Spleen (tissue), 11 donors: ENCODE measurements around the gene PHTF1. TPM values are rescaled to one million over a fixed set of nuclear protein-coding genes. Genes with fewer than 3 reads are reported as not detected.
A peak's percentile ranks its signal among the peaks of the same experiment; 100 is the strongest.

ENCODE experiments used
- DNase-seq: peaks from one replicate; pipeline ENCODE4 v3.0.0-alpha.2; 2020
- H3K27ac ChIP-seq, 8 donors: fragments of 200-600 bp; sonication (generic) in 7 of 8; 1 replicate in 4 of 8; 2 replicates in 4 of 8; pipeline versions ENCODE4 v1.5.0 to v1.8.0; 2016 to 2021; ENCODE audit warnings: inconsistent platforms in 4 of 8, mild to moderate bottlenecking in 4 of 8, moderate library complexity in 1 of 8
- H3K27me3 ChIP-seq, 7 donors: fragments of 200-600 bp; sonication (generic) in 6 of 7; replicated peaks in 1 of 7; 1 replicate in 4 of 7; 2 replicates in 3 of 7; pipeline versions ENCODE4 v1.5.0 to v1.8.0; 2016 to 2021; ENCODE audit warnings: inconsistent platforms in 3 of 7, mild to moderate bottlenecking in 1 of 7
- H3K36me3 ChIP-seq, 6 donors: fragments of 200-600 bp; sonication (generic) in 5 of 6; 1 replicate in 4 of 6; 2 replicates in 2 of 6; pipeline versions ENCODE4 v1.5.0 to v1.8.0; 2016 to 2021; ENCODE audit warnings: inconsistent platforms in 2 of 6
- H3K4me1 ChIP-seq, 6 donors: fragments of 200-600 bp; sonication (generic) in 5 of 6; 1 replicate in 3 of 6; 2 replicates in 3 of 6; pipeline versions ENCODE4 v1.5.0 to v1.8.0; 2016 to 2021; ENCODE audit warnings: inconsistent platforms in 3 of 6
- H3K4me3 ChIP-seq, 8 donors: fragments of 200-600 bp; sonication (generic) in 7 of 8; 1 replicate in 4 of 8; 2 replicates in 4 of 8; pipeline versions ENCODE4 v1.5.0 to v1.8.0; 2016 to 2021; ENCODE audit warnings: inconsistent platforms in 4 of 8, mild to moderate bottlenecking in 4 of 8, moderate library complexity in 2 of 8
- H3K9me3 ChIP-seq, 8 donors: fragments of 200-600 bp; sonication (generic) in 7 of 8; 1 replicate in 4 of 8; 2 replicates in 4 of 8; pipeline versions ENCODE4 v1.5.0 to v1.8.0; 2016 to 2021; ENCODE audit warnings: inconsistent platforms in 4 of 8
- POLR2A ChIP-seq, 3 donors: fragments of 450-650 bp; IDR thresholded peaks; one replicate each; pipeline ENCODE4 v1.5.1; 2017; ENCODE audit warnings: antibody characterized with exemption in 3 of 3, mild to moderate bottlenecking in 1 of 3
- POLR2AphosphoS5 ChIP-seq, 3 donors: sonication (generic); formaldehyde crosslinking; IDR thresholded peaks; one replicate each; pipeline ENCODE4 v1.5.1; 2017; ENCODE audit warnings: antibody characterized with exemption in 3 of 3
- WGBS, 5 donors: extraction: QIAGEN DNeasy Blood & Tissue Kit in 3 of 5; methylation state at CpG; one replicate each; pipeline versions ENCODE4 v1.1.5 to v1.1.7; 2013 to 2018; 5-methylcytosine and 5-hydroxymethylcytosine counted together
- intact Hi-C: fragments of 100-400 bp; cut with DNase I; formaldehyde crosslinking; loops from one replicate; pipeline ENCODE4 v1.15.0; 2023; ENCODE audit warnings: low total_unique reads
- polyA plus RNA-seq, 3 donors: library from polyadenylated mRNA; stranded (reverse); fragments of 200-250 nt; gene quantifications; one replicate each; pipeline ENCODE4 v1.2.1, GENCODE V29; 2013
- total RNA-seq, 7 donors: library from RNA; depleted of rRNA in 3 of 7; stranded (reverse); fragments of >200 nt in 3 of 7; fragmentation: NEBNext Ultra II Directional in 4 of 7; extraction: Animal tissue kit (Norgen Biotek cat#: 25700) in 4 of 7; gene quantifications; one replicate each; pipeline versions ENCODE4 v1.1.0 to v1.2.1, GENCODE V29; 2016 to 2021
- TF ChIP-seq, protein P1 (sequence below), 11 experiments: fragments of 200-600 bp in 7 of 11; fragments of 450-650 bp in 4 of 11; sonication (generic) in 4 of 11; IDR thresholded peaks in 8 of 11; conservative IDR thresholded peaks in 3 of 11; 1 replicate in 7 of 11; 2 replicates in 4 of 11; pipeline versions ENCODE4 v1.4.0 to v1.8.0; 2016 to 2021; ENCODE audit warnings: antibody characterized with exemption in 11 of 11, inconsistent platforms in 4 of 11, mild to moderate bottlenecking in 1 of 11
- donor health status: healthy with polysubstance abuse.
- donor health status: DM: no; HTN: no; CAD: no; lungs with moderate emphysema.
- donor health status: DM: no; HTN: no; CAD: no.
- donor health status: Bipolar disorder and iron deficiency.
- donor health status: healthy.
- donor health status: DM: no; HTN: no; CAD: no.
- donor health status: DM: yes; HTN: yes; CAD: no.

Gene PHTF1
- total and polyA plus RNA-seq, 10 donors: 5.6 to 47.6 (median 20.3) TPM

DNA sequence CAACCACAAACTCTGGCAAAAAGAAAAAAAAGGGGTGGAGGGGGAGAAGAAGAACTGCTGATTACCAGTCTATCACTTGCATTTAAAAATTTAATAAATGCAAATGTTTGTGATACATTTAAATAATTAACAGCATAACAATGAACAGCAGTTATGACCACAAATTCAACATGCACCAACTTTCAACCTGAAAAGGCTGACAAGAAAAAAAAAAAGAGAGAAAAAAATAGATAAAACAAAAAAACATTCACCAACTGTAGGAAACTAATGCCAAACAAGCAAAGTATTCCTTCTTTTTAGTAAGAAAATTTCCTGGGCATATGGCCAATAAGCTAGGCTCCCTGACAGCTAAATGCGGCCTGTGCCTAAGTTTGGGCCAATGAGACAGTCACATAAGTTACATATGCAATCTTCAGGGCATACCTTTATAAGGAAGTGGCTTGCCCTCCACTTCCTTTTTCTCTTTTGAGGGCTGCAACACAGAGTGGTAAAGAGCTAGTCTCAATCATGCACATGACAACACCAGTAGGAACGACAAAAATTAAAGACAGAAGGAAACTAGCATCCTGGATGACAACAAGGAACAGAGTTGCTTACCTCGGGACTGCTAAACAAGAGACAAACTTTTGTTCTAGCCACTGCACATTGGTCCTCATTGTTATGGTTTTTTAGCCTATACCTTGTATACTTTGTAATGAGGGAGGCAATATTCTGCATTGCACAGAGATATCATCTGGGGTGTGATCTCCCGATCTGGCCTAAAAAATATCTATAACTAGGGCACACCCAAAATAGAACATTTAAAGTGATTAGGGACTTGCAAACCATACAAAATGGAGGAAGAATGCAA is 24.2 kb upstream of the PHTF1 start:
- intact Hi-C loops: no loop called here
- no peaks in the 10 kb centered on the region for H3K9me3 ChIP-seq
- H3K27ac ChIP-seq: peak overlapping the region; percentile 62 to 90 (median 84)
- H3K27me3 ChIP-seq: no peaks in the 10 kb centered on the region
- DNase-seq: no peak
- H3K36me3 ChIP-seq: no peaks in the 10 kb centered on the region
- 7 to 17% (median 14%) methylated on average over 4 of the region's 4 CpGs for WGBS, 5 donors
- TF ChIP-seq POLR2AphosphoS5 (IDR thresholded peaks at IDR 0.05): peak in 1 of 3 donors; percentile 85
- no peak for TF ChIP-seq POLR2A (IDR thresholded peaks at IDR 0.05)
- peaks cover 25 to 89% (median 59%) of the 10 kb centered on the region in 6 donors for H3K4me1 ChIP-seq
- peak overlapping the region in 1 of 8 donors; percentile 42 for H3K4me3 ChIP-seq

DNA sequence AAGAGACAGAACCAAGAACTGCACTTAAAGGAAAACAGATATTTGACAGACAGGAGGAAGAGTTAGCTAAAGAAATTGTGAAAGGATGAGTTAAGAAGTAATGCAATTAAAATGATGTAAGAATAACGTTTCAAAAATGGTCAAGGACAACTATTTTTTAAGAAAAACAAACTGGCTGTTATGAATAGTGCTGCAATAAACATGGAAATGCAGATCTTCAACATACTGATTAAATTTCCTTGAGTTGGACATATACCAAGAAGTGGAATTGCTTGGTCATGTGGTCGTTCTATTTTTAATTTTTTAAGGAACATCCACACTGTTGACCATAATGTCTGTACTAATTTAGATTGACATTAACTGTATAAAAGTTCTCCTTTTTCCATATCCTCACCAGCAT is 23.1 kb upstream of the PHTF1 start:
- peaks cover 25 to 82% (median 59%) of the 10 kb centered on the region in 6 donors for H3K4me1 ChIP-seq
- peak overlapping the region; percentile 62 to 90 (median 84) for H3K27ac ChIP-seq
- peaks cover 0 to 3% (median under 1%) of the 10 kb centered on the region in 6 donors for H3K36me3 ChIP-seq
- H3K9me3 ChIP-seq: no peaks in the 10 kb centered on the region
- no peaks in the 10 kb centered on the region for H3K27me3 ChIP-seq
- no peak for DNase-seq
- intact Hi-C loops: no loop called here
- no peak overlapping the region for H3K4me3 ChIP-seq
- 28 to 46% (median 34%) methylated on average over 2 of the region's 2 CpGs for WGBS, 5 donors
- TF ChIP-seq POLR2AphosphoS5 (IDR thresholded peaks at IDR 0.05) (no peak), POLR2A (IDR thresholded peaks at IDR 0.05) (no peak)
- TF ChIP-seq, protein P1, sequence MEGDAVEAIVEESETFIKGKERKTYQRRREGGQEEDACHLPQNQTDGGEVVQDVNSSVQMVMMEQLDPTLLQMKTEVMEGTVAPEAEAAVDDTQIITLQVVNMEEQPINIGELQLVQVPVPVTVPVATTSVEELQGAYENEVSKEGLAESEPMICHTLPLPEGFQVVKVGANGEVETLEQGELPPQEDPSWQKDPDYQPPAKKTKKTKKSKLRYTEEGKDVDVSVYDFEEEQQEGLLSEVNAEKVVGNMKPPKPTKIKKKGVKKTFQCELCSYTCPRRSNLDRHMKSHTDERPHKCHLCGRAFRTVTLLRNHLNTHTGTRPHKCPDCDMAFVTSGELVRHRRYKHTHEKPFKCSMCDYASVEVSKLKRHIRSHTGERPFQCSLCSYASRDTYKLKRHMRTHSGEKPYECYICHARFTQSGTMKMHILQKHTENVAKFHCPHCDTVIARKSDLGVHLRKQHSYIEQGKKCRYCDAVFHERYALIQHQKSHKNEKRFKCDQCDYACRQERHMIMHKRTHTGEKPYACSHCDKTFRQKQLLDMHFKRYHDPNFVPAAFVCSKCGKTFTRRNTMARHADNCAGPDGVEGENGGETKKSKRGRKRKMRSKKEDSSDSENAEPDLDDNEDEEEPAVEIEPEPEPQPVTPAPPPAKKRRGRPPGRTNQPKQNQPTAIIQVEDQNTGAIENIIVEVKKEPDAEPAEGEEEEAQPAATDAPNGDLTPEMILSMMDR (IDR thresholded peaks at IDR 0.05 in 8 of 11, conservative IDR thresholded peaks at IDR 0.05 in 3 of 11): no peak

DNA sequence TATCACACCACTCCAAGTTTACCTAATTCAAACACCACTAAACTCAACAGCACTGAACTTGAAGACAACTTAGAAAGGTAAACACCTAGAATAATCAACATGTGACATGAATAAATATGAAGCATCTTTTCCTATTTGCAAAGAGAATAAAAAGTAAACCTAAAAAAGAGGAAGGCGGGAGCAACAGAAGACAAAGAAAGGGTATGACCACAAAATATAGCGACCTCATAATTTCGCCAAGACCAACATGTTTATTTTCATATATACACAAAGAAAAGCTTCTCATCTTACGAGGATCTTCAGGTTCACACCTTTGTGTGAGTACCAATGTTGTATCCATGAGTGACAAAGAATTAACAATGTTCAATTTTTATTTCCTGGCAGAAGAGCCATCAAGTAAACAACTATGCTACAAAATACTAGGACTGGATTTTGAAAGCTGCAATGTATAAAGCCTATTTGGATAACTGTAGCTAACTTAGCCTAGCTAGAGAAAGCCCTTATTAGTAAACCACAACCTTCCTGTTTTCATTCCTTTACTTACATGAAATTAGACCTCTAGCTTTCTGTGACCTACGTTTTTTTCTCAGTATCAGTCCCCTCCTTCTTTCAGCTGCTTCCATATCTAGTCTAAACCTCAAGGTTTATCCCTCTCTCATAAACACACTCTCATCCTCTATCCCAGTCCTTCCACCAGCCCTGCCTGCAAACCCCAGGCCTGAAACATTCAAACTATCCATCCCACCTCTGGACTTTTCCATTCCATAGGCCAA is 21.3 kb upstream of the PHTF1 start:
- Histone ChIP-seq H3K27ac (peak overlapping the region in 7 of 8 donors; percentile 60 to 90 (median 80)), H3K4me1 (peaks cover 25 to 71% (median 59%) of the 10 kb centered on the region in 6 donors), H3K9me3 (no peaks in the 10 kb centered on the region), H3K4me3 (no peak overlapping the region), H3K27me3 (no peaks in the 10 kb centered on the region), H3K36me3 (peaks cover 0 to 22% (median 13%) of the 10 kb centered on the region in 6 donors)
- intact Hi-C loops: no loop called here
- 40 to 58% (median 51%) methylated on average over 5 of the region's 5 CpGs for WGBS, 5 donors
- DNase-seq: no peak
- TF ChIP-seq, protein P1 (IDR thresholded peaks at IDR 0.05 in 8 of 11, conservative IDR thresholded peaks at IDR 0.05 in 3 of 11): no peak
- TF ChIP-seq POLR2A (IDR thresholded peaks at IDR 0.05): no peak
- TF ChIP-seq POLR2AphosphoS5 (IDR thresholded peaks at IDR 0.05): no peak

DNA sequence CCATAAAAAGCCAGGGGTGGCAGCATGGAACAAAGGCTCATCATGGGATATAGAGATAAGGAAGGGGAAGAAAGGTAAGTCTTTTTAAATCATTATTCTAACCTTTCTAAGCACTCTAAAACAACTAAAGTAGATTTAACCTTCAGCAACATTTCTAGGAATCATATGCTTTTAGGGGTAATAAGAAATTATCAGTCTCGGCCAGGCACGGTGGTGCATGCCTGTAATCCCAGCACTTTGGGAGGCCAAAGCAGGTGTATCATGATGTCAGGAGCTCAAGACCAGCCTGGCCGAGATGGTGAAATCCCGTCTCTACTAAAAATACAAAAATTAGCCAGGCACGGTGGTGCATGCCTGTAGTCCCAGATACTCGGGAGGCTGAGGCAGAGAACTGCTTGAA is 20.3 kb upstream of the PHTF1 start:
- Histone ChIP-seq H3K9me3 (no peaks in the 10 kb centered on the region), H3K36me3 (peaks cover 0 to 32% (median 17%) of the 10 kb centered on the region in 6 donors), H3K27me3 (no peaks in the 10 kb centered on the region), H3K27ac (peak overlapping the region in 6 of 8 donors; percentile 60 to 90 (median 83)), H3K4me3 (no peak overlapping the region), H3K4me1 (peaks cover 25 to 61% (median 52%) of the 10 kb centered on the region in 6 donors)
- WGBS, 5 donors: 84 to 96% (median 89%) methylated on average over 6 of the region's 6 CpGs
- DNase-seq: no peak
- intact Hi-C loops: no loop called here
- TF ChIP-seq, protein P1 (IDR thresholded peaks at IDR 0.05 in 8 of 11, conservative IDR thresholded peaks at IDR 0.05 in 3 of 11): no peak
- no peak for TF ChIP-seq POLR2AphosphoS5 (IDR thresholded peaks at IDR 0.05)
- no peak for TF ChIP-seq POLR2A (IDR thresholded peaks at IDR 0.05)
